Body of pancreas (tissue), 4 donors: Measurements from ENCODE around the gene GNAT1.

Experiments
- POLR2A ChIP-seq, 3 donors: fragments of 450-650 bp; IDR thresholded peaks; one replicate each; pipeline ENCODE4 v1.6.1; 2016; ENCODE audit warnings: antibody characterized with exemption in 3 of 3, mild to moderate bottlenecking in 2 of 3
- TF ChIP-seq, protein P1 (sequence below), 7 experiments: fragments of 450-650 bp in 4 of 7; fragments of 200-600 bp in 3 of 7; sonication (generic) in 3 of 7; IDR thresholded peaks; one replicate each; pipeline ENCODE4 v1.5.1; 2016 to 2019; ENCODE audit warnings: antibody characterized with exemption in 7 of 7

DNA sequence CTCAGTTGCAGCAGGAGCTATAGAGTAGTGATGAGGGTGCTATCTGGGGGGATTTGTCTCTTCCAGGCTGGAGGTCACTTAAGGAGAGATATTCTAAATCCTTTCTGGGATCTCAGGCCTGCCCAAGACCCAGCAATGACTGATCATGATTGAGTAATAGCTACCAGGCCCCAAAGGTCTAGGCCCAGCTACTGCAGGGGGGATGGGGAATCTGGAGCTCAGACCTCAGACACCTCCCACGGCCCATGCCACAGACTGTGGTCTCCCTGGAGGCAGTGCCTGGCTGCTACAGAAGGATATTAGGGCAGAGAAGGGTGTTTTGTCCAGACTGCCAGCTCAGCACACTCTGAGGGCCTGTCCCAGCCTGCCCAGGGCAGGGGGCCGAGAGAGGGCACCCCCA, 20.5 kb downstream of the GNAT1 start:
- TF ChIP-seq, protein P1, sequence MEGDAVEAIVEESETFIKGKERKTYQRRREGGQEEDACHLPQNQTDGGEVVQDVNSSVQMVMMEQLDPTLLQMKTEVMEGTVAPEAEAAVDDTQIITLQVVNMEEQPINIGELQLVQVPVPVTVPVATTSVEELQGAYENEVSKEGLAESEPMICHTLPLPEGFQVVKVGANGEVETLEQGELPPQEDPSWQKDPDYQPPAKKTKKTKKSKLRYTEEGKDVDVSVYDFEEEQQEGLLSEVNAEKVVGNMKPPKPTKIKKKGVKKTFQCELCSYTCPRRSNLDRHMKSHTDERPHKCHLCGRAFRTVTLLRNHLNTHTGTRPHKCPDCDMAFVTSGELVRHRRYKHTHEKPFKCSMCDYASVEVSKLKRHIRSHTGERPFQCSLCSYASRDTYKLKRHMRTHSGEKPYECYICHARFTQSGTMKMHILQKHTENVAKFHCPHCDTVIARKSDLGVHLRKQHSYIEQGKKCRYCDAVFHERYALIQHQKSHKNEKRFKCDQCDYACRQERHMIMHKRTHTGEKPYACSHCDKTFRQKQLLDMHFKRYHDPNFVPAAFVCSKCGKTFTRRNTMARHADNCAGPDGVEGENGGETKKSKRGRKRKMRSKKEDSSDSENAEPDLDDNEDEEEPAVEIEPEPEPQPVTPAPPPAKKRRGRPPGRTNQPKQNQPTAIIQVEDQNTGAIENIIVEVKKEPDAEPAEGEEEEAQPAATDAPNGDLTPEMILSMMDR (IDR thresholded peaks at IDR 0.05): no peak
- TF ChIP-seq POLR2A (IDR thresholded peaks at IDR 0.05): no peak
